ENCODE results near the gene ATP5PD. TPM values are rescaled to one million over a fixed set of nuclear protein-coding genes. Genes with fewer than 3 reads are reported as not detected.

ATP5PD gene
- total RNA-seq, 1 donor from 2014 or later = 809 TPM

DNA sequence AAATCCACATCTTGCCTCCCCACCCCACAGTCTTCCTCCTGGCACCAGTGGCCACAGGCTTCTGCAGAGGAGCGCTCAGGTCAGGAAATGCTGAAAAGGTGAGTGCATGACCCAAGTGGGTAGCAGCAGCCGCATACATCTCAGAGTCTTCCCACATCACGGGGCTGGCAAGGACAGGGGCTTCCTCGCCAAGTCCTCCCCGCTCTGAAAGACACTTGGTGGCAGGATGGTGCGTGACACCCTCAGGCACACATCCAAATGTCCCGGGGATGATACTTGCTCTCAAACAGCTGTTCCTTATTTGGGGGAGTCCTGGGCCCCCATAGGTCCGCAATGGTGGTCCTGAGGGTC is 32.2 kb upstream of the ATP5PD start:
- Histone ChIP-seq H3K36me3 (no peaks in the 10 kb centered on the region), H3K9me3 (replicated peaks) (no peaks in the 10 kb centered on the region), H3K27ac (replicated peaks) (no peak overlapping the region), H3K4me1 (peaks cover 34% of the 10 kb centered on the region), H3K27me3 (ENCODE audit: low read depth) (no peaks in the 10 kb centered on the region), H3K4me3 (no peak overlapping the region)
- TF ChIP-seq, protein P1, sequence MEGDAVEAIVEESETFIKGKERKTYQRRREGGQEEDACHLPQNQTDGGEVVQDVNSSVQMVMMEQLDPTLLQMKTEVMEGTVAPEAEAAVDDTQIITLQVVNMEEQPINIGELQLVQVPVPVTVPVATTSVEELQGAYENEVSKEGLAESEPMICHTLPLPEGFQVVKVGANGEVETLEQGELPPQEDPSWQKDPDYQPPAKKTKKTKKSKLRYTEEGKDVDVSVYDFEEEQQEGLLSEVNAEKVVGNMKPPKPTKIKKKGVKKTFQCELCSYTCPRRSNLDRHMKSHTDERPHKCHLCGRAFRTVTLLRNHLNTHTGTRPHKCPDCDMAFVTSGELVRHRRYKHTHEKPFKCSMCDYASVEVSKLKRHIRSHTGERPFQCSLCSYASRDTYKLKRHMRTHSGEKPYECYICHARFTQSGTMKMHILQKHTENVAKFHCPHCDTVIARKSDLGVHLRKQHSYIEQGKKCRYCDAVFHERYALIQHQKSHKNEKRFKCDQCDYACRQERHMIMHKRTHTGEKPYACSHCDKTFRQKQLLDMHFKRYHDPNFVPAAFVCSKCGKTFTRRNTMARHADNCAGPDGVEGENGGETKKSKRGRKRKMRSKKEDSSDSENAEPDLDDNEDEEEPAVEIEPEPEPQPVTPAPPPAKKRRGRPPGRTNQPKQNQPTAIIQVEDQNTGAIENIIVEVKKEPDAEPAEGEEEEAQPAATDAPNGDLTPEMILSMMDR (IDR thresholded peaks at IDR 0.05; ENCODE audit: borderline replicate concordance) = no peak
- no peak for DNase-seq
- intact Hi-C loops (cut with micrococcal nuclease) = no loop called here

DNA sequence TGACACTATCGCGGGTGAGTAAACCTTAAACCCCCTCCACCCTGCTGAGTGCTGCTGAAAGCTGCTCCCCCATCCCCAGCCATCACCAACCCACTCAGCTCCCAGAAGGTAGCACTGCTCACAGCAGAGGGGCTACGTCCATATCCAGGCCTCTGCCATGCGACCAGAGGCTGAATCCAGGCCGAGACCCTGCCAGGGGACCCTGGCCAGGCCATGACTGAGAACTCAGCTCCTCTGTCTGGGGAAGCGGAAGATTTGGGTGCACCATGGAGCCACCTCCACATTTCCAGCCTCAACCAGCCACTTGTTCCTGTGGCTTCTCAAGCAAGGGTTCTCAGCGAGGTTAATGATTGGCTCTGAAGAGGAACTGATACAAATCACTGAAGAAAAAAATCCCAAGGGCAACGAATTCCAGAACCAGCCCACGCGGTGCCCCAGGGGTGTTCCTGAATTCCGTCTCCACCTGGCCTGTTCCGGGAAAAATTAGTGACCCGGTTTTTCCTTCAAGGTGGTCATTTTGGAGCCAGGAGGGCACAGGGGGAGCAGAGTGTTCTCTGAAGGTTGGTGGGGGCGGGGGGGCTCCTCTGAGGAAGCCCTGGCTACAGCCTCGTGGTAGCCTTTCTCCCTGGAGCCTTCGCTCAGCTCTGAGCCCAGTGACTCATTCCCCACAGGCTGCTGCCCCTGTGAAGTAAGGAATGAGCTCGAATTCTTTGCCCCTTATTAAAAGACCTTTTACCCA is 31.7 kb upstream of the ATP5PD start:
- H3K27ac ChIP-seq (replicated peaks) = peak overlapping the region; percentile 88
- peaks cover 34% of the 10 kb centered on the region for H3K4me1 ChIP-seq
- H3K36me3 ChIP-seq = no peaks in the 10 kb centered on the region
- no peaks in the 10 kb centered on the region for H3K9me3 ChIP-seq (replicated peaks)
- DNase-seq = no peak
- H3K4me3 ChIP-seq = peak overlapping the region; percentile 71
- TF ChIP-seq, protein P1 (IDR thresholded peaks at IDR 0.05; ENCODE audit: borderline replicate concordance) = no peak
- no peaks in the 10 kb centered on the region for H3K27me3 ChIP-seq (ENCODE audit: low read depth)
- intact Hi-C loops (cut with micrococcal nuclease) = no loop called here

DNA sequence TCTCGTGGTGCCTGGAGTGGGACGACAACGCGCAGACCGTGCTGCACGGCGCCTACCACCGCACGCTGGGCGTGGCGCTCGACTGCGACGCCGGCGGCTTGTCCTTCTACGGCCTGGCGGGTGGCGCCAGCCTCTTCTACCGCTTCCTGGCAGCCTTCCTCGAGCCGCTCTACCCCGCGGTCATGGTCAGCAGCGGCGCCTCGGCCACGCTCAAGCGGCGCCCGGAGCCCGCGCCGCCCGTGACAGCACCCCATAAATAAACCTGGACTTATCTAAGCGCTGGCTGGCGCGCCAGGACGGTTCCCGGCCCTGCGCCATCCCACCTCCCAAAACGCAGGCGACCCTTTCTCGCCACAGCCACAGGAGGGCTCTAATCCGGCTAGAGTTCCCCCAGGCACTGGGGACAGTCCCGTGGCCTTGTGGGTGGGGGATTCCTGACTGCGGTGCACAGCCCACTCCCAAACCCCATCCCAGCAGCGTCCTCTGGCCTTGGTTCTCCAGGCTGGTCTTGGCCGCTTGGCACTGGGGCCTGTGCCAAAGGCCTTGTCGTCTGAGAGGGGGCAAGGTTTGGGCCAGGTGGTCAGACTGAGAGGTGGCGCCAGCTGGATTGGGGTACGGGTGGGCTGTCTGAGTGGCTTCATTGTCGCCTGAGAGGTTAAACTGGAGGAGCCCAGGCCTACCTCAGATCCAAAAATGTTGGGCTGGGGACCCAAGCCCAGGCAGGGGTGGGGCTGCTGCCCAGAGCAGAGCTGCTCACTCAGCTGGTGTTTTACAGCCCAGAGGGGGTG is 30.9 kb upstream of the ATP5PD start:
- Histone ChIP-seq H3K9me3 (replicated peaks) (no peaks in the 10 kb centered on the region), H3K27me3 (ENCODE audit: low read depth) (no peaks in the 10 kb centered on the region), H3K4me1 (peaks cover 34% of the 10 kb centered on the region), H3K4me3 (peak overlapping the region; percentile 71), H3K27ac (replicated peaks) (peak overlapping the region; percentile 88), H3K36me3 (no peaks in the 10 kb centered on the region)
- intact Hi-C loops (cut with micrococcal nuclease) = no loop called here
- peak; percentile 79 for DNase-seq
- TF ChIP-seq, protein P1 (IDR thresholded peaks at IDR 0.05; ENCODE audit: borderline replicate concordance) = peak; percentile 56

DNA sequence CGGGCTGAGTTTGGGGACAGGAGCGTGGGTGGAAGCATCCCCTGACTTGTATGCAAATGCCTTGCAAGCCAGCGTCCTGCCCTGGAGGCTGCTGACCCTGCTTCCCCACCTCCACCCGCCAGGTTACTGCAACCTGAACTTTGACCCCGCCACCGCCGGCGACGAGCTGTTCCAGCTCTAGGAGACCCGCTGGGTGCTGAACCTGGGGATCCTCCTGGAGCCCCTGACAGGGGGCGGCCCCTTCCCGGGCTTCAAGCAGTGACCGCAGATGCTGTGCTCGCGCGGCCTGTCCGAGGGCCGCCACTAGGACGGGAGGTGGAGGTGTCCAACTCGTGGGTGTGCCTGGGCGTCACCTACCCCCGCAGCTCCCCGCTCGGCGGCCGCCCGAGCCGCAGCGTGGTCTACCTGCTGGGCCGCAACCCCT is 30.3 kb upstream of the ATP5PD start:
- DNase-seq = no peak
- no peaks in the 10 kb centered on the region for H3K27me3 ChIP-seq (ENCODE audit: low read depth)
- H3K4me3 ChIP-seq = peak overlapping the region; percentile 71
- peaks cover 40% of the 10 kb centered on the region for H3K4me1 ChIP-seq
- TF ChIP-seq, protein P1 (IDR thresholded peaks at IDR 0.05; ENCODE audit: borderline replicate concordance) = no peak
- no peaks in the 10 kb centered on the region for H3K9me3 ChIP-seq (replicated peaks)
- intact Hi-C loops (cut with micrococcal nuclease) = no loop called here
- H3K27ac ChIP-seq (replicated peaks) = peak overlapping the region; percentile 88
- no peaks in the 10 kb centered on the region for H3K36me3 ChIP-seq

DNA sequence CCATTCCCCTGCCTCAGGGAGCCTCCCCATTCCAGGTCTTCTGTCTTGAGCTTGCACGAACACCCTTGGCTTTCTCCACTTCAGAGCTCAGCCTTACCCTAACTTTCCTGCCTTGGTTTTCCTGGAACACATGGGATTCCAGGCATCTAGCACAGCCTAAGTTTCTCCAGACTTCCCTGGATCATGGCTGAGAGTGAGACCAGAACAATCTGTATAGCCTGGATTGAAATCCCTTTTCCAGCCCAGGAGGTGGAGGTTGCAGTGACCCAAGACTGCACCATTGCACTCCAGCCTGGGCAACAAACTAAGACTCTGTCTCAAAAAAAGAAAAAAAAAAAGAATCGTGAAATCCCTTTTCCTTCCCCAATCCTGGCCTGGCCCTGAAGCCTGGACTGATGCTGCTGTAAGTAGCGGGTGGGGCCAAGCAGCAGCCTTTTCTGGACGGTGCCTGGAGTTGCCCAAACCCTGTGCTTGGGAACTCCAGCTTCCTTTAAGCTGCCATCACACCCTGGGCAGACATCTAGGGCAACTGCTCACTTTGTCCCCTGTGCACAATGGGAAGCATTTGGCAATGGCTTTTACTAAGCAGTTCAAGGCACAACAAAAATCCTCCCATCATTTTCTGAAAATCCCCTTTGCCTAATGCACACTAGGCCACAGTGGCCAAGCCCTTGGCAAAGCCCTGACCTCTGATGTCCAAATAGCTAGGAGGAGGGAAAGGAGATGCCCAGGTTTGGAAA is 29.0 kb upstream of the ATP5PD start:
- H3K36me3 ChIP-seq = no peaks in the 10 kb centered on the region
- no peak overlapping the region for H3K27ac ChIP-seq (replicated peaks)
- TF ChIP-seq, protein P1 (IDR thresholded peaks at IDR 0.05; ENCODE audit: borderline replicate concordance) = no peak
- no peak for DNase-seq
- H3K4me3 ChIP-seq = no peak overlapping the region
- no peaks in the 10 kb centered on the region for H3K27me3 ChIP-seq (ENCODE audit: low read depth)
- peaks cover 47% of the 10 kb centered on the region for H3K4me1 ChIP-seq
- intact Hi-C loops (cut with micrococcal nuclease) = no loop called here
- H3K9me3 ChIP-seq (replicated peaks) = no peaks in the 10 kb centered on the region

Data from left ventricle myocardium inferior (tissue), 1 donor.